Activated CD4-positive, alpha-beta T cell treated with anti-CD3 and anti-CD28 coated beads for 4 hours (primary cell): ENCODE measurements around the gene SMIM10.
"Not testable (repeated sequence)": the region's sequence is repeated elsewhere in the genome, so short reads cannot be mapped to it uniquely, and the experiment has no call there.

Experiments used
- DNase-seq, 2 donors: peaks; one replicate each; pipeline ENCODE4 v3.0.0-alpha.2; 2020

Gene SMIM10

GRCh38 chrX:134990801-134991481 lies at the start of gene SMIM10:
TSS of gene SMIM10 (plus strand) at chrX:134990991. CDS start at chrX:134991096, 105 bp downstream.
- DNase-seq = peak in 1 of 2 donors; percentile 3

- not testable (repeated sequence) for DNase-seq
Observed at GRCh38 chrX:134946364-134946763, 44.4 kb upstream of the SMIM10 start.

GRCh38 chrX:134948333-134949241 lies 42.2 kb upstream of the SMIM10 start:
- DNase-seq = no peak

DNA sequence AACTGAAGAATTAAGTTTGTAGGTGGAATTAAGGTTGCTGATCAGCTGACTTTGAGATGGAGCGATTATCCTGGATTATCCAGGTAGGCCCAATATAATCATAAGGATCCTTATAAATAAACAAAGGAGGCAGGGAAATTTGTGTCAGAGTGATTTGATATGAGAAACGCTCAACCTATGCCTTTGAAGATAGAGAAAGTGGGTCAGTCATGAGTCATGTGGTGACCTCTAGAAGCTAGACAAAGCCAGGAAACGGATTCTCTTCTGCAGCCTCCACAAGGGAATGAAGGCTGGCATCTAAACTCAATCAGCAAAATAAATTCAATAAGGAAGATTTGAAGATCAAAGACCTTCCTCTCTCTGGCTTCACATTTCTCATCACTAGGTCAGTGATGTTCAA lies 41.5 kb upstream of the SMIM10 start:
- DNase-seq = no peak

DNA sequence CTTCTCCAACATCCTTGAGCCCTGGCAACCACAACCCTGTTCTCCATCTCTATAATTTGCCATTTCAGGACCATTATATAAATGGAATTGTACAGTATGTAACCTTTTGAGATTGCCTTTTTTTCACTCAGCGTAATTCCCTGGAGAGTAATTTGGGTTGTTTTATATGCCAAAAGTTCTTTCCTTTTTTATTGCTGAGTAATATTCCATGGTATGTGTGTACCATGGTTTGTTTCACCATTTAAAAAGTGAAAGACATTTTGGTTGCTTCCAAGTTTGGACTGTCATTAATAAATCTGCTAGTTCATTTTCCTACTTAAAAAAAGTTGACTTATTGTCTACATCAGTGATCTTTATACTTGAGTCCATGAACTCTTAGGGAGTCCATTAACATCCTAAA lies 33.0 kb upstream of the SMIM10 start:
- DNase-seq = no peak

- not testable (repeated sequence) for DNase-seq
Observed at GRCh38 chrX:134960366-134960765, 30.4 kb upstream of the SMIM10 start.

- DNase-seq = no peak
Observed at GRCh38 chrX:134963041-134963440, 27.8 kb upstream of the SMIM10 start.

DNA sequence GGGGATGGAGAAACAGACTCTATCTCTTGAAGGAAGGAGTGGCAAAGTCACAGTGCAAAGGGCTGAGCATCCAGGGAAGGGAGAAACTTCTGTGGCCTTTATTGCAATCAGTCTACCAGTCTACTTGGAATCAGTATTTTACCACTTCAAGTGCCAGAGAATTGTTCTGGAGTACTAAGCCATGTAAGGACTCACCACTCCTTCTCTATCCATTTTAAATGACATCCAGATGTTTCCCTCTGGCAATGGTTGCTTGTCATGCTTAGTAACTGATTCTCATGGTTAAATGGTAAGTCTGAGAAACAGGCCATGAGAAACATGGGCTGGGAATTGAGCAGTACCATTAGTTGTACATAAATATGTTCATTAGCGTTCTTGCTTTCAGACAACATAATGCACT lies 21.1 kb upstream of the SMIM10 start:
- DNase-seq = no peak

DNA sequence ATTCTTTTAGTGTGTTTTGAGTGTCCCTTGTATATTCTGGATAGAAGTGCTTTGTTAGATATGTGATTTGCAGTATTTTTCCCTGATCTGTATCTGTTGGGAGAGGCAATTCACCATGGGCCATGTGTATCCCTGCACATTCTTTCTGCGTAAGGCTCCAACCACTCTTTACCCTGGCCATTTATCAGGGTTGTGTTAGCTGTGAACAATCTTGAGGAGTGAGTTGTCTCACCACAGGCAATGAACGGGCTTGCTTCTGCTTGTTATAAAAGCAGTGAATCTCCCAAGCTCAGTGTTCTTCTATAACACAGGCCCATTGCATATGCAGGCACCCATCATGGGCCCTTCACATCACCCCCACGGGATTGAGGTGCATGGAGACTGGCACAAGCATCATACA lies 18.9 kb upstream of the SMIM10 start:
- DNase-seq = no peak

DNA sequence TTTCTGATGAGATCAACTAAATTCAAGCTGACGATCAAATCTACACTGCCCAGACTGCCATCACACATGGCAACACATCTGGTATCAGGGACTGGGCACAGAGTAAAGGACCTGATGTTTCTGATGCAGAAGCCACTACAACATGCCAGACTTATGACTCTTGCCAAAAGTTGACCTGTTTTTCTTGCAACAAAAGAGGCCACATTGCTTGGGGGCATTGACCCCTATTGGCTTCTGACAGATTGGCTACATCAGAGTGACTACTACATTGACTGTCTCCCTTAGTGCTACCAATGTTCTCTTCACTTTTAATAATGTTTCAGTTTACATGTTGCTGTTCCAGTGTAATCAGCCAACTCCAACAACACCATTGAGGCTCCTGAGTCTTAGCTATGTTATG lies 15.3 kb upstream of the SMIM10 start:
- no peak for DNase-seq

- DNase-seq = no peak
Observed at GRCh38 chrX:134981910-134982309, 8.9 kb upstream of the SMIM10 start.

GRCh38 chrX:134982748-134983147 lies 8.0 kb upstream of the SMIM10 start:
- no peak for DNase-seq

- no peak for DNase-seq
Observed at GRCh38 chrX:134985479-134985878, 5.3 kb upstream of the SMIM10 start.

GRCh38 chrX:134990475-134990800 lies 353 bp upstream of the SMIM10 start:
- DNase-seq = no peak

GRCh38 chrX:134997646-134998045 lies 6.9 kb downstream of the SMIM10 start:
- no peak for DNase-seq

DNA sequence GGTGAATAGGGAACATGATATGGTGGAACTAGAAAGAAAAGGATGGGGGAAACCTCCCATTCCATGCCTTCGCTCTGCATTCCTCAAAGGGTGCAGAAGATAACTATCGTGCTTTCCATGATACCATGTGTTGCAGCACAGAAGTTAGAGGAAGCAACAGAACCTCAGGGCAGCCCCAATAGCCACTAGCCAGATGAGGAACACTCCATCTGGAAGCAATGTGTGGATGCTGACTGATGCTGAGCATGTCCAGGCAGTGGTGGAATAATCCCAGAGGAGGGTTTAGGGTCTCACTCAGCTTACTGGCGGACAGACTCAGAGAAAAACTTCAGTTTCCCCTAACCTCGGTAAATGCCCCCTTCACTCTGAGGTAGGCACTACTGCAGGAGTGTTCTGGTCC lies 7.5 kb downstream of the SMIM10 start:
- no peak for DNase-seq

GRCh38 chrX:134999469-134999868 lies 8.7 kb downstream of the SMIM10 start:
- DNase-seq = no peak

DNA sequence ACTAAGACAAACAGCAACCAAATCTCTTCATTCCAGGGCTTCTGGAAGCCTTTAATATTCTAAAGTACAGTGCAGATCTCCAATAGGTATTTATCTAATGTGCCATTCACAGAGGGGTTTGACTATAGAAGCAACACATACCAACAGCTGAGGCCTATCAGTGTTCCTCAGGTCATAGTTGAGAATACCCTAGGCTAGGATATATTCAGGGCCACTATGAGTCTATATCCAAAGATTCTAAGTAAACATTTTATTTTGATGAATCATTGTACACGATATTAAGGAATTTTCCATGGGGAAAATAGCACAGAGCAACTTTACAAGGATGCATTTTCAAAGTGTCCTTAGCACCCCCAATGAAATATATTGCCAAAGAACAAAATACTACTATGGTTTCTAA lies 9.7 kb downstream of the SMIM10 start:
- DNase-seq = no peak

DNA sequence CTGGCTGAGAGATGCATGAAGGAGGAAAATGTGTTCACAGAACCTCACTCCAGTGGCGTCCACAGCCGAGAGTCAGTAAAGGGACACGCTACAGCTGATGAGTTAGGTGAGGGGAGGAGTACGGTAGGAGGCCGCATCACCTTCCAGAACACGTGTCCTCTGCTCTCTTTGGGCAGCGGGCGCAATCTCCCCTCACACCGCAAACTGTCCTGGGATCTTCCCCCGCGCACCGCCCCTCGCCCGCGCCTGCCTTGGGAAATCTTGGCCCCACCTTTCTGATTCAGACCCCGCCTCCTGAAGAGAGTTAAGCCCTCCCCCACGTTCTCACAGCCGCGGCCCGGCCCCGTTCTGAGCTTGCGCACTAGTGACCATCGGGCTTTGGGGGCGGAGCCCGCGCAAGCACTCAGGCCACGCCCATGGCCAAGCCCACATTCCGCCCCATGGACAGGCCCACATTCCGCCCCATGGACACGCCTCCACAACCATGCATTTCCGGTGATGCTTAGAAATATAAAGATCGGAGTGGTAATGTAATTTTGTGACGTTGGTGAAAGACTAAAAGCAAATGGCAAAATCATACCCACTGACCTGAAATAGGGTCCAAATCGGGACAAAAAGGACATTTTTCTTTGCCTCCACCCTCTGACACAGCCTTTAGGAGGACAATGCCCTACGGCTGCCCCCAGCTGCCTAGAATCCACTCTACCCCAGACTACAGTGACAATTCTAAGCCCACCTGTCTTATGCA lies 13.3 kb downstream of the SMIM10 start:
- peak; percentile 83 to 85 for DNase-seq

DNA sequence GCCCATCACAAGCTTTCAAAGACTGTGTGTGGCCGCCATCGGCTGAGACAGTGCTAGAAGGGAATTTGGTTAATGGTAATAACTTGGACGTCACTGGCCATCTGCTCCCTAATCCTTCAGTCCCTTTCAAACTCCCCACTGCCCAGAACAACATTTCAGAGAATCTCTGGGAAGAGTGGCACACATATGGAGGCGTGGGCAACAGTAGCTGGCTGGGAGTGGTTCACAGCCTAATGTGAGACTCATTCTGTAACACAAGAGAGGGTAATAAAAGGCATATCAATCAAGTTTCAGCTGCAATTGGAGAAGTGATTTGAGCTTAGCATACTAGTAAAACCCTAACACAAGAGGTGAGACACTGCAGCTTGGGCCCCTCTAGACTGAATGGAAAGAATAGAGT lies 15.4 kb downstream of the SMIM10 start:
- DNase-seq = no peak

DNA sequence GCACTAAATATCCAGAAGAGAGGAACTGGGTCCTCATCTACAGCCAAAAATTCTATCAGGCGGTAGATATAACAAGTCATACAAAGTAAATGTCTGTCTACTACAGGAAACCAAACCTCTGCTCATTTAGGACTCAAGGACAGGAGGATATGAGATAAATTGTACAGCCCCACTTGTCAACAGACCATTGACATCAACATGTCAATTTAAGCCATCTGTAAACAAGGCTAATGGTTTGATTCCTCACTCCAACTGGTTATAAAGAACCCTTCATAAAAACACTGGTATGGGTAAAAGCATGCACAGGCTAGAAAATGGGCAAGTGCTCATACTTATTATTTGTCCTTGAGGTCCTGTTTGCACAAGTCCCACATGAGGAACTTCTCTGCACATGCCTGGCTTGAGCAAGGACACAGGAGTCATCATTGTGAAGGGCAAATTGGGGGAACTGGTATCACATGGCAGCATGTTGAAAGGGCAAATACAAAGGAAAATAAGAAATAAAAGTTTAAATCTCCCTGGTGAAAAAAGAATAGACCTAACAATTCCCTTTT lies 18.3 kb downstream of the SMIM10 start:
- DNase-seq = no peak

- DNase-seq = no peak
Observed at GRCh38 chrX:135009838-135010237, 19.0 kb downstream of the SMIM10 start.

DNA sequence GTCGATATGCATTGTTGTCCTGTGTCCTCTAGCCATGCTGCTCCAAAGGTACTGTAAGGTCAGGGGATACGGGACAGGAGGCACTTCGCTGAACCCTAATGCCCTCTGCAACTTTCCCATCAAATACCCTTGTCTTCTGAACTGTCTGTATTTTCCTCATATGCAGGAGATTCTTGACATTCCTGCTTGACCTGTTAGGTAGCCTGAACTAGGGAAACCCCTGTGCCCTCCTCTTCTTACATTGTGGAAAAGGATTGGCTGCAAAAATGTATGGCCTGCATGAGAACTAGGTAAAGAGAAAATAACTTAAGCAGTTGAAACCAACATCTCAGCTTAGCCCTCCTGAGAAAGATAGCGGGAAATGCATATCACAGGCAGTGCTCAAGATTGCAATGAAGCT lies 20.1 kb downstream of the SMIM10 start:
- no peak for DNase-seq
